Hematopoietic multipotent progenitor cell (in vitro differentiated cells): ENCODE measurements around the gene DLGAP1. TPM values are rescaled to one million over a fixed set of nuclear protein-coding genes. Genes with fewer than 3 reads are reported as not detected.

Experiments used
- DNase-seq, 3 donors: peaks; one replicate each; pipeline ENCODE4 v3.0.0-alpha.2; 2011 to 2015; ENCODE audit warnings: low read depth in 2 of 3, low spot score in 2 of 3
- total RNA-seq: library from RNA; depleted of rRNA; stranded (reverse); fragments of >200 nt; gene quantifications from one replicate; pipeline ENCODE4 v1.2.3, GENCODE V29; 2012

DLGAP1 gene
- total RNA-seq, 1 donor = 0.27 TPM

DNA sequence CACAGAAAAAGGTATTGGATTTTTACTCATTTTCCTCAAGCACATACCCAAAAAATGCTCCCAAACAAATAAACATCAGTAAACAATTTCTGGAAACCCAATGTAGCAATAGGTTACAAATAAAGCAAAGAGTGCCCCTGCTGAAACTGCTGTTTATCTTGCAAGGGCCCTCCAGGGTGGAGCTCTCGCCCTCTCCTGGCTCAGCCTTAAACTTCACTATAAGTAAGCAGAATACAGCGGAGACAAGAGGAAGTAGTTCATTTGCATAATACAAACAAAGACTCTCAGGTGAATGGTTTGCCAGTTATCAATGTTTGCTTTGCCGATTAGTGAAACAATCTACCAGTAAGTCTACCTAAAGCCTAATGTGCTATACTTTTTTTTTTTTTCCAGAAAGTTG lies 437.6 kb downstream of the DLGAP1 start:
- DNase-seq = peak in 2 of 3 donors; percentile 18 to 57

DNA sequence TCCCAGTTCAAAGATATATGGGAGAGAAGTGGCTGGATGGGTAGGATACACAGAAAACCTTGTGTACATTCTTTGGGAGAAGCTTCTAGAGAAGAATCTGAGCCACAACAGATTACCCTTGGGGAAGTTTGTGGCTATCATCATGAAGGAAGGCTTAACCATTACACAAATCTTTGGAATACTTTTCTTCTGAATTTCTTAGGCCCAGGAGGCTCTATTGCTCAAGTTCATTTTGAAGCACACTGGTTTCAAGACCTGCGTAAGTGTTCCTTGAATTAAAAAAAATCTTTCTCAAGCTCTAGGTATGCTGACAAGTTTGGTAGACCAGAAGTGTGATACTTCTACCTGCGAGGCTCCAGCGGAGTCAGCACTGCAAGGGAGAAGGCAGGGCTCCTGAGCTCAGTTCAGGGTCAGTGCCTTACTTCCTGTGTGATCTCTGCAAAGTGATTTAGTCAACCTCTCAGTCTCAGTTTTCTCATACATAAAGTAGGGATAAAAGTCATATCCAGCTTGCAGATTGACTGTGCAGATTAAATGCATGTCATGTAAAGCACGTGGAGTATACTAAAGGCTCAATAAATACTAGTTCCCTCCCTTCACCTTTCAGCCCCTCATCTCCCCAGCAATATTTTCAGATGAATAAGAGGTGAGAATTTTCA lies 438.6 kb downstream of the DLGAP1 start:
- DNase-seq = no peak

DNA sequence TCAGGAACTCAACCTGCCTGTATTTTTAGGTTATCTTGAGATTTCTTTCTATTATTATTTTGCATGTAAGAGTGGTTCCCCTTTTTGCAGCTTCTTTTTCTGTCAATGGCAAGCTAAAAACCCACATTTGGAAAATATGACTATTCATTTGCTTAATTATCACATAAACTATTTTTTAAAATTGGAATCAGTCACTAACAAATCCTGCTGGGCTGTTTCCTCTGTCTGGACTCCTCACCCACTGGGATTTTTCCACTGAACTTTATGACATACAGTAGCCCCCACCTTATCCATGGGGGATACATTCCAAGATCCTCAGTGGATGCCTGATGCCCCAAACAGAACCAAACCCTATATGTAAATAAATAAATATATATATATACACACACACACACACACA lies 447.3 kb downstream of the DLGAP1 start:
- DNase-seq = peak in 1 of 3 donors; percentile 24

DNA sequence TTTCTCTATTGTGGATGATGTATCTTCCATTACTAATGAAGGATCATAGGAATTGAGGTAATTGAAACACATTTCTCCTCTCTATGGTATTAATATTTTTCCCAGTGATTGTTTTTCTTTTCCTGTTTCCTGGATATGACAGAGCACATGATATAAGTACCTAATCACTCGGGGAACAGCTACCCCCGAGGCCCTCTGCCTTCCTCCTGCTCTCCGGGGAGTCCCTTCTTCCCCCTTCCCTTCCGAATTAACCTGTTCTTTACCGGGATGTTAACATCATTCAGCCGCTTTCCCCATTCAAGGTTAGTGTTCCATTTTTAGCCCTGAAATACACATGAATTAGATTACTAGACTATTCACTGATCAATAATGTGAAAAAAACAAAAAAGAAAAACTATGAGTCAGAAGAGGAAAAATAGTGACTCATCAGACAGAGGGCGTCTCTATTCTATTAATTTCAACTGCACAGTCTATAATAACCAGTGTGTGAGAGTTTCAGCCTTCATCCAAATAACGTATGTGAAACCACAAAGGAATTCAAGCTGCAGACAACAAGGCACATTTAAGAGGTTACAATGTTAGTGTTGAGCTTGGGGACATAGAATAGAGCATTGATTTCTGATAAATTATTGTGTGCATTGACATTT lies 450.8 kb downstream of the DLGAP1 start:
- DNase-seq = no peak

DNA sequence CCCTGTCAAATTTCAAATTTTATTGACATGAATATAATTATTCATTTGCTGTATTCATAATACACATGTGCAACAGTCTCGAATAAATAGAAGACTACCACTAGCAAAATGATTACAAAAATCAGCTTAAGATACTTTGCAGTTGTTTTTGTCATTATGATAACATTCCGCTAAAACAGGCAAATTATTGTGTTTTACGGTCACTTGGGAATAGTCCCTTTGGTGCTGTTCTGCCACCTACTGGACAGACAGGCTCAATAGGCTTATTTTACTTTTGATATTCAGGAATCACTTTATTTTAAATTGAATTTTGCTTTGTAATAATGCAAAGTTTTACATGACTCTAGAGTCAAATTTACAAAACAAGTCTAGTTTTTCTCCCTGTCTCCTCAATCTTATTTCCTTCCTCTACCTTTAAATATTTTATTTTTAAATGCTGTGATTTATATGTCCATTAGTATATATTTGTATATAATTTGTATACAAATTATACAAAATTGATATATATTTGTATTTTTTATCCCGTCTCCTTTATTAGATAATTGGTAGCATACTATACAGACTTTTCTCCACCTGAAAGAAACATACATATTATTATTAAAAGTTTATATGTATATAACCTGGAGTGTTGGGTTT lies 456.3 kb downstream of the DLGAP1 start:
- DNase-seq = peak in 2 of 3 donors; percentile 47 to 73

DNA sequence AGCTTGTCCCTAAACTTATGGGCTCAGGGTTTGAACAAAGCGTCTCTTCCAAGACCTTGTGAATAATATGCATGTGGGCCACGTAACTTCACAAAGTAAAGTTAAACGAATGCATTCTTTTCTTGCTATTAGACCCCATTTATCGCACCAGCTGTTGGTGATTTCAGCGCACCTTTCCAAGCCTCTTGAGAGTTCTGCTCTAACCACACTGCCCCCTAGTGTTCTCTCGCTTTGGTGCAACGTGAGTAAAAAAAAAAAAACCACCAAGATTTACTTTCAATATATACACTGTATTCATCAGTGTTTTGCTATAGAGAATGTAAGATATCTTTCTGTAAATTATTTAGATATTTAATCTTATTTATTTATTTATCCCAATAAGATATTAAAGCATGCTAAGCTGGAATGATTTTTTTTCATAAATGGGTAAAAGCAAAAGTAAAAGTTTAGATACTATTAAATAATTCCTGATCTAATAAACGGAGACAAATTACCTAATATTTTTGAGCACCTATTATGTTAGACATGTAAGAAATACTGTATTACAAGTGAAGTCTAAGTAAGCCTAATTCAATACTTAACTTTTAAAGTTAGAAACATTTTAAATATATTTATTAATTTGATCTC lies 459.5 kb downstream of the DLGAP1 start:
- peak; percentile 9 to 92 (median 78) for DNase-seq

DNA sequence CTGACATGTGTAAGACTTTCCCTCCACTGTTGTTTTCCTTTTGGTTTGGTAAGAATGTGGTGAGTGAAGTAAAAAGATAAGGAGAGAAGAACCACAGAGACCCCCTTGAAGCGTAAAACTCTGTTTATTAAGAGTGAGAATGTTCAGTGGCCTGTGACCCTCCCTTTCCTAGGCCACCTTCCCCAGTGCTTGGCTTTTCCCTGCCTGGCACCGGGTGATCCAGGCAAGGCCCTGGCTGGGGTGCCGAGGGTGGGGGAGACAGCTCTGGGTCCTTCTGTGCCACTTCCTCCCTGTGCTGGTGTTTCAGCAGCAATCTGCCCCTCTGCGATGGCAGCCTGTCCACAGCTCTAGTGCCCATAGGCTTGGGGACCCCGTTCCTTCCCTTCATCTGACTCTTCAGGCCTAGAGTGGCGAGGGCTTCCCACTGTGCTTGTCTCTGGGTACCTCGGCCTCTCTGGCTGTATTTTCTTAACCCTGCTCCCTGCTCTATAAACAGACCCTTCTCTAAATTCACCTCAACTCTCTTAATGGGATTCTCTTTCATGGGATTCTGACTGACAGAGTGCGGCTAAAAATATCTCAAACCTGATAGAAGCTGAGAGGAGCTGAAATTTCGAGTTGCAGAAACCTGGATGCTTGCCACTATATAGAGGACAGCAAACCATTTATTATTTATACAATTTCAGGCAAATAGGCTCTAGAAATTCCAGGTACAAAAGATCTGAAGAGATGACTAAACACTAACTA lies 461.0 kb downstream of the DLGAP1 start:
- peak in 2 of 3 donors; percentile 18 to 75 for DNase-seq

DNA sequence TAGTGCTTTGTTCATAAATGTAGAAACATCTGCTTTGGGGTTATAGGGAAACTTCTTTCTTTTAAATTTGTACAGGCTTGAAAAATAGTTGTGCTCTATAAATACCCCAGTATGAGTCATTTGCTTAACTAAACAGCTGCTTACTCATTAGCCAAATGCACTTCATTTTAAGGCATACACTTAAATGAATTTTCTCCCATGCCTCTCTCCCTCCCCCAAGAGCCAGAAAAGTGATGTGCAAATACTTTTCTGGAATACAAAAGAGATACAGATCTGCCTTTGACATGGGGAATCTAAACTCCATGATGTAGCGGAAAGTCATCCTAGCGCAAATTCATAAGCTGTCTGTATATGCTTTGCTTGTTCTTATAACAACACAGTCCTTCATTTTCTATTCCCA lies 469.4 kb downstream of the DLGAP1 start:
- DNase-seq = no peak

DNA sequence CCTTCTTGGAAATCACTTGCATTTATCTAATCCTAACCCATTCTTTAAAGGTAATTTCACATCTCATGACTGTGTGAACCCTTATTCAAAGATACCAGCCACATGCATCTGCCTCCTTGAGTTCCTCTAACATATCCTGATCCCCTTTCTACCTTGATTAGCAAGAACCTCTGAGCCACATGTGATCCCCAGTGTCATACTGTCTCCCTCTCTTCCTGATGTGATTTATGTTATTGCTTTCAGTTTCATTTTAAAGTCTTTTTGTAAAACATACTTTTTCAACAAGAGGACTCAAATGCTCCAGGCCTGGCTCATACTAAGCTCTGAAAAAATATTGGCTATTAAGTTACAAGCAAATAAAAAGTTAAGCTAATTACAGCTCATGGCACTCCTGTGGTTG lies 470.1 kb downstream of the DLGAP1 start:
- DNase-seq = peak in 2 of 3 donors; percentile 28 to 53

DNA sequence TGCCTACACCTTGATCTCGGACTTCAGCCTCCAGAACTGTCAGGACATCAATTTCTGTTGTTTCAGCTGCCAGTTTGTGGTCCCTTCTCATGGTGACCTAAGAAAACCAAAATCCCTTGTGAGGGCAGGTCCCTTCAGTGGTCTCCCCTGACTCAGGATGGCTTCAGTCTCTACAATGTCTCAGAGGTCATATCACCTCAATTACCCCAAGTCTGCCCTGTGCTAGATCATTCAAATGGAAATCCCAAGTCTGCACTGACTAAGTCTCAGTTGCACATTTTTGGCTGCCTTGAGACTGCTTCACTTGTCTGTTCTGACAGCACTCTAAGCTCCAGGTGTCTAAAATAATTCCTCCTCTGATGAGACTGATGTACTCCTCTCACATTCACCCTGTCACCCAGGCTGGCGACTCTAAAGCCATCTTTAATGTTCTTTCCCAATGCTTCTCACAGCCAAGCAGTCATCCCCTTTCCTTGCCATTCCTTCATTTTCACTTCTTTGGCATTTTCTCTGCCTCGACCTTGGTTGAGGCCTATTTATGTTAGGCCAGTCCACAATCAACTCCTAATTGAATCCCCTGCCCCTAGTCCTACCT lies 470.8 kb downstream of the DLGAP1 start:
- no peak for DNase-seq

DNA sequence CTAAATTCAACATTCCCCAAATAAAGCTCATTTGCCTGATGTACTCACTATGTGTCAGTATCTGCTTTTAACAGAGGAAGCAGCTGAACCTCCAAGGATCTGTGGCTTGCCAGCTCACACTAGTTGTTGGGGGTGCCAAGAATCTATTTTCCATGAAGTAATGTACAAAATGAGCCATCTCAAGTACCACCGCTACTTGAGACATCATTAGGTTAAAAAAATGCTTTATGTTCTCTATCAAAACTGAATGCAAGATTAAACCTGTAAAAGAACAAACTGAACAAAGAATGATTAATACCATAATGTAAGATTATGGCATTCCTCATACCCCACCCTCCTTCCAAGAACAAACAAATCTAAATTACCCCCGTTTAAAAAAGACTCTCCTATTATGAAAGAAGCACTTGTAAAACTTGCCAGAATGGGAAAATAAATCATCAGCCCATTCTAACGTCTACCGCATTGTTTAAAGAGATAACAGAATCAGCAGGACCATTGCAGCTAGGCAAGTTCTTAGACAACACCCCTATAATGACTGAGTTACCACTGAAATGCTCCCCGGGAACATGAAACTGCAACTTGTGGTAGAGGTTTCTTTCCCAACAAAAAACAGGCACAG lies 471.6 kb downstream of the DLGAP1 start:
- peak in 2 of 3 donors; percentile 66 to 83 for DNase-seq

DNA sequence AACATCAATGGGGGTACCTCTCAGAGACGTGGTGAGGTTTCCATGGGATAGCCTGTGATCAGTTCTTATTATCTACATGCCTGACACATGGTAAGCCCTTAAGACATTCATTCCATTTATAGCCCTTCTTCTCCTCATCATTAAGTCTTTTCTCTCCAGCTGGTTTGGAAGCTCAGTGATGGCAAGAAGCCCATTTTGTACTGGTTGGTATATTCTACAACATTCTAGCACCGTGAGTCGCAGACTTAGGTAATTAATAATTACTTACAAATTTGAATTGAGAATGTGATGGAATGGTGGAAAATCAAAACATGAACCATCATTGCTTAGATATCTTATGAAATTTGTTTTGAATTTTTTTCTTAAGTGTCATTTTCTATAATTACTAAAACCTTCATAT lies 472.6 kb downstream of the DLGAP1 start:
- no peak for DNase-seq

DNA sequence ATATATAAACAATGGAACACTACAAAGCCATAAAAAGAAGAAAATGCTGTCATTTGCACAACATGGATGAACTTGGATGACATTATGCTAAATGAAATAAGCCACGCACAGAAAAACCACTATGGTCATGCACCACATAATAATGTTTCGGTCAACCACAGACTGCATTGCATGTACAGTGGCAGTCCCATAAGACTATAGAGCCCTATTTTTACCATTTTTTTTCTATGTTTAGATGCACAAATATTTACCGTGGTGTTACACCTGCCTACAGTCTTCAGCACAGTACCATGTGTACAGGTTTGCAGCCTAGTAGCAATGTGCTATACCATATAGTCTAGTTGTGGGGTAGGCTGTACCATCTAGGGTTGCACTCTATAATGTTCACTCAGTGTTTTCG lies 476.1 kb downstream of the DLGAP1 start:
- no peak for DNase-seq

DNA sequence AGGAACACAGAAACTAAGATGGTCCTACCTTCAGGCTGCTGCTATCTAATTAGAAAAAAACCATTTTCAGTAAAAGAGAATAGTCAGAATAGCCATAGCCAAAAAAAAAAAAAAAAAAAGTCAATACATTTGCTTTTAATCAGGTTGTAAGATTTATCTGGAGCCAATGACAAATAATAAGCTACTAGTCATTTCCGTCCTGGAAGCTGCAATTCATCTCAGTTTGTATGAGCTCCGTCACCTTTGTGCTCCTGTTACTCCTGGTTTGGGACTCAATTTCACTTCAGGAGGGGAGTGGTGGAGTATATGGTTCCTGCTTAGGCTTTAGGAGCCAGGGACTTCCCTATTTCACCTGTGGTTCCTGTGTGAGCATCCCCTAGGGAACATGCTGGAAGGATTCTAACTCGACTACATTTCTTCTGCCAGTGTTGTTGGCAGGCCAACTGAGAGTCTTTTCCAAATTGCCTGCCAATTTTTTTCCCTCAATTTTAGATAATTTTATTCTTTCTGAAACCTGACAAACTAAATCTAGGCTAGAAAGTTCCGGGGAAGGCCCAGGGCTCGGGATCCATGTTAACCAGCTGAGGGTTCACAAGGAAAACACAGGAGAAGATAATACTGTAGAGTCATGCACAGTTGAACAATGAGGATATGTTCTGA lies 481.8 kb downstream of the DLGAP1 start:
- DNase-seq = no peak

DNA sequence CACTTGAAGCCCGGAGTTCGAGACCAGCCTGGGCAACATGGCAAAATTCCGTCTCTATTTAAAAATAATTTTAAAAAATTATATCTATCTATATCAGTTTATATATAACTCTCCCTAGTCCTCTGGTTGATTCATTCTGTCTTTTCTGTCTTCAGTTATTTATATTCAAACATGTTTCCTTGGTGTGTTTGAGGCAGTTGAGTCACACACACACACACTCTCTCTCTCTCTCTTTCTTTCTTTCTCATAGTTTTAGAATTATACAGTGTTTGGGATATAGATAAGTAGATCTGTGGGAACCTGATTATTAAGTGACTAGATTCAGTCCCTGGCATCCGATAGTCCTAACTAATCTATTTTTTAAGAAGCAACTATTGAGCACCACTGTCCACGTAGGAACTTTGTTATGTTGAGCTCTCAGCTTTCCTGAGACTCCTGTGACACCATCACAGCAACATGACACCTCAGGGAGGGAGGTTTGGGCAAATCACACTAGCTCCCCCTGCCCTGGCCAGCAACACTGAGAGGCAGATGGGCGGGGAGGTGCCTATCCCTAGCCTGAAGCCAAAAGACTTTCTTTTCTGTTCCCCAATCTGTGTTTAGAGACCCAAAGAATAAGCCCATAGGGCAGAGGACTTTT lies 482.7 kb downstream of the DLGAP1 start:
- DNase-seq = no peak

DNA sequence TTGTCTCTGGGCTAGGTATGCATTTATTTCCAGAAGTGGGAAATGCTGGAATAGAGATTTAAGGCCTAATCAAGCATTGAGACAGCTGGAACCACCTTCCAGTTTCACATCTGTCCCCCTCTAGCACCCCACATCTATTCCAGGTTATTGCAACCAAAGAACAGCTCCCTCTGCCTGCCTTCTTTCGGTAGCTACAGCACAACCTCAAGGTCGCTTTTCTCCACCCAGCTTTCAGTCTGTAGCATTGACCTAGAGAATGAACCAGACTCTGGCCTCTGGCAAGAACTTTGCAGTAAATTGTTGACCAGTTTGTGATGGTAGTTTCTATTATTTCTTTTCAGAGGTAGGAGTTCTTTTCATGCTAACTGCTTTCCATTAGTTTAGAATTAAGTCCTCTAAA lies 484.2 kb downstream of the DLGAP1 start:
- no peak for DNase-seq

DNA sequence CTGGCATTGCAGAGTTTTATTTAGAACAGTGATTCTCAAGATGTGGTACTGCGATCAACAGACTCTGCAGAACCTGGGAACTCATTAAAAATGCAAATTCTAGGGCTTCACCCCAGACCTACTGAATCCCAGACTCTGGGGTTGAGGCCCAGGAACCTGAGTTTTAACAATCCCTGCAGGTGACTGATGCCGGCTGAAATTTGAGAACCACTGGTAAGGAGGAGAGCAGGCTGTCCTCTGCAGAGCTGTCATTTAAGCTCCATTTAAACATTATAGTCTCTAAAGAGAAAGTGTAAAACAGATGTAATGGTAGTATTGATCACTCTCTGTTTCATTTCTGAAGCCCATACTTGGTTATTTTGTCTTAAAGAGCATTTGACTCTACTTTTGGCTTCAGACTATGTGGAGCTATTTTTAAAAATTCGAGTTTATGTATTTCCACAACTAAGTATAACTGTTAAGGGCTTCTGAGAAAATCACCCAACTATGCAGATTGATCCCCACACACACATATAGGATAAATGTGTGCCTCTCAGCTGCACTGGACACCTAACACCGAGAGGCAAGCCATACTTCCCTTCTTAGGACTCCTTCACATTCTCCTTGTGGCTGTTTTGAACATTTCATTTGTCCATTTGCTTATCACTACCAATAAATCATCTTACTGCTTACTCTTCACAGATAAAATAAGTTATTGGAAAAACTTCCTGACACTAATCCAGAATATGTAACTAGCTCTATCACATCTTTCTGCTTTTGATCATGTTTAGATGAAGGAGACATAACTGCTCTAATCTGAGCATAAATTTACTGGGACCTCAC lies 487.5 kb downstream of the DLGAP1 start:
- no peak for DNase-seq

DNA sequence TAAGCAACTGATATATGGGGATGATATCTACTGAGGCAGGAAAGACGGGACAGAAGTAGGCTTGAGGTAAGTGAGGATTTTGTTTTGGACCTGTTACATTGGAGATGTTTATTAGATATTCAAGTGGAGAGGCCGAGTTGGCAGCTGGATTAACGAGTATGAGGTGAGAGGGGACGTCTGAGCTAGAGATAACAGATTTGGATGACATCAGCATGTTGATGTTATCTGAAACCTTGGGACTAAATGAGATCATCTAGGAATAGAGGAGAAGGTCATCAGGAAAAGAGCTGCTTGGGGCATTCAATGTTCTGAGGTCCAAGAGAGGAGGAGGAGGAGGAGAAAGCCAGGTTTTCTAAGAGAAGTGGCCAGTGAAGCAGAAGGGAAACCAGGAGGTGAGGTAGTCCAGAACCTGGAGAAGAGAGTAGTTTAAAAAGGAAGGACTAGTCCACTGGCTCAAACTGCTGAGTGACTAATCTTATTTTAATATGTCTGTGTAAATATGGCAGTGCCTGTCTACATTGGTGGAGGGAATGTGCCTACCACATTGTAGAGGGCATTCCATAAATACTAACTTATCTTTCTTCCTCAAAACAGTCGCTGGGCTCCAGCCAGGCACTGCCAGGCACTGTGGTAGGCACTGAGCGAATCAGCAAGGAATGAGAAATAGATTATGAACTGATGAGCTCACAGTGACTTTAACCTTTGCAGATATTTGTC lies 488.3 kb downstream of the DLGAP1 start:
- DNase-seq = no peak
